GM12878 (cell line): ENCODE data around the gene S100A11. TPM values are rescaled to one million over a fixed set of nuclear protein-coding genes. Genes with fewer than 3 reads are reported as not detected.

Experiments used
- ATAC-seq: fragments of 200-7000 bp; cut with Tn5 transposase; 3 replicates; pipeline ENCODE4 v1.9.1; 2020; ENCODE audit warnings: mild to moderate bottlenecking, moderate library complexity
- BruUV-seq: library from RNA; stranded (reverse); fragments of 400-500 nt; replicated peaks from 2 replicates; lab custom pipeline; 2021; lab: Mats Ljungman, UMichigan
- CTCF ChIA-PET: fragments of 300-600 bp; sonication (Branson Sonifier 250); formaldehyde crosslinking; extraction: SDS; loops from one replicate; lab custom pipeline; 2021; ENCODE audit warnings: inconsistent platforms; lab: Yijun Ruan, JAX
- POLR2A ChIA-PET: fragments of 350-600 bp; formaldehyde crosslinking; extraction: SDS; loops from one replicate; lab custom pipeline; 2021; ENCODE audit warnings: inconsistent platforms; lab: Charles Lee
- RAD21 ChIA-PET: fragments of 300-600 bp; sonication (Branson Sonifier 250); formaldehyde crosslinking; loops from one replicate; lab custom pipeline; 2023; ENCODE audit warnings: antibody characterized with exemption; ENCODE audit not compliant: unreplicated experiment; lab: Charles Lee
- SMC1A ChIA-PET: fragments of 300-600 bp; sonication (Branson Sonifier 250); formaldehyde crosslinking; loops from one replicate; lab custom pipeline; 2023; ENCODE audit not compliant: unreplicated experiment, uncharacterized antibody; lab: Charles Lee
- DNase-seq: peaks from one replicate; pipeline ENCODE4 v3.0.0-alpha.2; 2011; ENCODE audit warnings: low read depth, low spot score
- FAIRE-seq: peaks from 3 replicates; lab custom pipeline; 2011; peaks lifted over from hg19 to GRCh38; lab: Jason Lieb, UNC
- H2AFZ ChIP-seq: 2 replicates; pipeline ENCODE4 v1.6.0; 2011; ENCODE audit warnings: low read depth, low read length, control low read depth; ENCODE audit not compliant: control insufficient read depth
- H3K27ac ChIP-seq: 2 replicates; pipeline ENCODE4 v1.5.1; 2011; ENCODE audit warnings: control low read depth; ENCODE audit not compliant: control insufficient read depth, insufficient read depth
- H3K27me3 ChIP-seq, 2 experiments: replicated peaks in 1 of 2; 2 replicates each; pipeline versions ENCODE4 v1.6.0 to v1.6.1; 2011; ENCODE audit warnings: low read length in 1 of 2; ENCODE audit not compliant: control insufficient read depth in 2 of 2, insufficient read depth in 2 of 2
- H3K36me3 ChIP-seq, 2 experiments: 2 replicates each; pipeline ENCODE4 v1.5.1; 2011; ENCODE audit warnings: low read length in 1 of 2; ENCODE audit not compliant: control insufficient read depth in 2 of 2, insufficient read depth in 2 of 2
- H3K4me1 ChIP-seq: 2 replicates; pipeline ENCODE4 v1.6.1; 2011; ENCODE audit warnings: mild to moderate bottlenecking, low read length, moderate library complexity, mixed read lengths; ENCODE audit not compliant: control insufficient read depth, insufficient read depth
- H3K4me2 ChIP-seq: 2 replicates; pipeline ENCODE4 v1.6.0; 2011; ENCODE audit warnings: control low read depth; ENCODE audit not compliant: control insufficient read depth, insufficient read depth
- H3K4me3 ChIP-seq: fragments of 200-600 bp; sonication (generic); 2 replicates; pipeline ENCODE4 v1.5.1; 2016
- H3K79me2 ChIP-seq: 2 replicates; pipeline ENCODE4 v1.6.0; 2011; ENCODE audit warnings: low read length; ENCODE audit not compliant: control insufficient read depth, insufficient read depth
- H3K9ac ChIP-seq: 2 replicates; pipeline ENCODE4 v1.8.0; 2011; ENCODE audit warnings: low read length, control low read depth, mixed read lengths; ENCODE audit not compliant: control insufficient read depth, insufficient read depth
- H3K9me3 ChIP-seq: replicated peaks from 3 replicates; pipeline ENCODE4 v1.5.1; 2011; ENCODE audit warnings: mild to moderate bottlenecking, low read length; ENCODE audit not compliant: control insufficient read depth, insufficient read depth
- H4K20me1 ChIP-seq: 2 replicates; pipeline ENCODE4 v1.6.0; 2011; ENCODE audit not compliant: control insufficient read depth, insufficient read depth
- ATF7 ChIP-seq: fragments of 450-650 bp; IDR thresholded peaks from 2 replicates; pipeline ENCODE4 v1.6.1; 2016; ENCODE audit warnings: low read depth, mild to moderate bottlenecking
- CREM ChIP-seq: IDR thresholded peaks from 2 replicates; pipeline ENCODE4 v1.6.1; 2014; ENCODE audit warnings: antibody characterized with exemption, low read depth
- EED ChIP-seq: sonication (generic); IDR thresholded peaks from 2 replicates; pipeline ENCODE4 v1.6.1; 2016; ENCODE audit warnings: antibody characterized with exemption, low read depth
- FOS ChIP-seq: IDR thresholded peaks from 3 replicates; pipeline ENCODE4 v1.6.1; 2011; ENCODE audit warnings: borderline replicate concordance; ENCODE audit not compliant: insufficient read length; ENCODE audit errors: extremely low read depth
- IKZF1 ChIP-seq: fragments of 450-650 bp; conservative IDR thresholded peaks from 2 replicates; pipeline ENCODE4 v1.6.1; 2017; ENCODE audit warnings: antibody characterized with exemption, mild to moderate bottlenecking
- JUNB ChIP-seq: IDR thresholded peaks from 2 replicates; pipeline ENCODE4 v1.6.1; 2016; ENCODE audit warnings: antibody characterized with exemption, mild to moderate bottlenecking
- JUND ChIP-seq: IDR thresholded peaks from 2 replicates; pipeline ENCODE4 v1.6.1; 2012; ENCODE audit warnings: low read depth, mild to moderate bottlenecking, low read length, improper control_type of control experiment, moderate library complexity
- POU2F2 ChIP-seq: IDR thresholded peaks from 3 replicates; pipeline ENCODE4 v1.6.1; 2011; ENCODE audit warnings: low read depth, mild to moderate bottlenecking, low read length, borderline replicate concordance
- SREBF2 ChIP-seq: IDR thresholded peaks from 2 replicates; pipeline ENCODE4 v1.6.1; 2012; ENCODE audit warnings: mild to moderate bottlenecking, low read length
- TAF1 ChIP-seq: IDR thresholded peaks from 2 replicates; pipeline ENCODE4 v1.6.1; 2011; ENCODE audit warnings: mild to moderate bottlenecking, low read depth, low read length, borderline replicate concordance
- ZNF622 ChIP-seq: fragments of 450-650 bp; IDR thresholded peaks from 2 replicates; pipeline ENCODE4 v1.6.1; 2017; ENCODE audit warnings: mild to moderate bottlenecking, inconsistent platforms
- WGBS: methylation state at CpG from one replicate; pipeline ENCODE4 v1.1.6; 2016; ENCODE audit warnings: low lambda C conversion rate; ENCODE audit not compliant: insufficient replicate concordance, insufficient coverage; ENCODE audit errors: missing lambda C conversion rate; 5-methylcytosine and 5-hydroxymethylcytosine counted together
- in situ Hi-C: fragments of 300-500 bp; cut with MboI; formaldehyde crosslinking; loops from 9 replicates; pipeline ENCODE4 v1.14.3; 2018; ENCODE audit warnings: mixed read lengths
- intact Hi-C: fragments of 100-400 bp; cut with micrococcal nuclease; formaldehyde crosslinking; loops from one replicate; pipeline ENCODE4 v1.14.2; 2022; ENCODE audit not compliant: unreplicated experiment
- polyA plus RNA-seq, 11 experiments: library from polyadenylated mRNA; depleted of rRNA in 4 of 11; unstranded in 6 of 11; stranded (reverse) in 5 of 11; fragments of >200 nt; fragmentation: Nextera tagmentation in 4 of 11; fragmentation: Illumina TruSeq in 1 of 11; extraction: Ambion mirVana in 4 of 11; extraction: Trizol in 1 of 11; gene quantifications; 1 replicate in 1 of 11; 2 replicates in 10 of 11; pipeline versions ENCODE4 v1.2.1 to v1.2.3, GENCODE V29; 2011 to 2016; ENCODE audit warnings: inconsistent platforms in 2 of 11, missing spikeins in 2 of 11, low read depth in 1 of 11
- total RNA-seq, 4 experiments: library from RNA; depleted of rRNA in 3 of 4; stranded (reverse); fragments of >200 nt in 3 of 4; fragmentation: Illumina TruSeq in 1 of 4; extraction: Trizol in 1 of 4; gene quantifications; 2 replicates each; pipeline versions ENCODE4 v1.2.1 to v1.2.3, GENCODE V29; 2013 to 2021
- TF ChIP-seq, protein P1 (sequence below): fragments of 450-650 bp; IDR thresholded peaks from 2 replicates; pipeline ENCODE4 v1.6.1; 2017; ENCODE audit warnings: low read depth, mild to moderate bottlenecking, moderate library complexity
- TF ChIP-seq, protein P2 (sequence below): fragments of 450-650 bp; IDR thresholded peaks from 2 replicates; pipeline ENCODE4 v1.6.1; 2016; ENCODE audit warnings: mild to moderate bottlenecking
- TF ChIP-seq, protein P3 (sequence below): fragments of 450-650 bp; IDR thresholded peaks from 2 replicates; pipeline ENCODE4 v1.6.1; 2017; ENCODE audit warnings: mild to moderate bottlenecking, moderate library complexity
- TF ChIP-seq, protein P4 (sequence below): fragments of 450-650 bp; IDR thresholded peaks from 2 replicates; pipeline ENCODE4 v1.6.1; 2017; ENCODE audit warnings: antibody characterized with exemption, mild to moderate bottlenecking, moderate library complexity

The S100A11 gene
- total and polyA plus RNA-seq, 10 of the 15 experiments (the other 5 are each of a cell fraction or from before 2014, with no cell fraction given) = 9.0 to 134 (median 62.7) TPM

DNA sequence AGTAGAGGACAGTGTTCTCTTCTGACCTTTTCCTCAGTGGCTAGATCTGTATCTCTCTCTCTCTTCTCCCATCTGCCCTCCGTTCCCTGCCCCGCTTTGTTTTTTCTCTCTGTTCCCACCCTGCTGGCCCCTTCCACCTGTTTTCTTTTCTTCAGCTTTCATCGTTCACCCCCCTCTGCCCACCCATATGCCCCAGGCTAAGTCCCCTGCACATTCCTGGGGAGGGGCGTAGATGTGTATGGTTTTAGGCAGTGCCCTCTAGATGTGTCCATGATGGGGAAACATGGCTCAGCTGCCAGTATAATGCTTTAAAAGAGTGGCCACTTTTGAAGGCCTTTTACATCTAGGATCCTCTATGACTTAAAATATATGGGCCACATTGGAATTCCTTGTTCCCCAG lies 13.6 kb downstream of the S100A11 start:
- ChIA-PET POLR2A (no interaction called here), RAD21 (no interaction called here), SMC1A (no interaction called here), CTCF (interaction anchor here (0.7 kb wide), 1 partner anchor 18 kb away, joined by 3 read pairs; no protein-coding TSS in a partner anchor)
- intact Hi-C loops = no loop called here
- H3K4me1 ChIP-seq = no peaks in the 10 kb centered on the region
- no peaks in the 10 kb centered on the region for H4K20me1 ChIP-seq
- no peaks in the 10 kb centered on the region for H3K36me3 ChIP-seq
- no TSS peak for BruUV-seq
- H3K9ac ChIP-seq = no peak overlapping the region
- TF ChIP-seq SREBF2 (no peak), POU2F2 (no peak), JUND (no peak), IKZF1 (no peak), FOS (no peak), TAF1 (no peak), EED (no peak), CREM (no peak), ATF7 (no peak), ZNF622 (no peak), JUNB (no peak)
- TF ChIP-seq, protein P1, sequence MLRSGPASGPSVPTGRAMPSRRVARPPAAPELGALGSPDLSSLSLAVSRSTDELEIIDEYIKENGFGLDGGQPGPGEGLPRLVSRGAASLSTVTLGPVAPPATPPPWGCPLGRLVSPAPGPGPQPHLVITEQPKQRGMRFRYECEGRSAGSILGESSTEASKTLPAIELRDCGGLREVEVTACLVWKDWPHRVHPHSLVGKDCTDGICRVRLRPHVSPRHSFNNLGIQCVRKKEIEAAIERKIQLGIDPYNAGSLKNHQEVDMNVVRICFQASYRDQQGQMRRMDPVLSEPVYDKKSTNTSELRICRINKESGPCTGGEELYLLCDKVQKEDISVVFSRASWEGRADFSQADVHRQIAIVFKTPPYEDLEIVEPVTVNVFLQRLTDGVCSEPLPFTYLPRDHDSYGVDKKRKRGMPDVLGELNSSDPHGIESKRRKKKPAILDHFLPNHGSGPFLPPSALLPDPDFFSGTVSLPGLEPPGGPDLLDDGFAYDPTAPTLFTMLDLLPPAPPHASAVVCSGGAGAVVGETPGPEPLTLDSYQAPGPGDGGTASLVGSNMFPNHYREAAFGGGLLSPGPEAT = no peak
- TF ChIP-seq, protein P2, sequence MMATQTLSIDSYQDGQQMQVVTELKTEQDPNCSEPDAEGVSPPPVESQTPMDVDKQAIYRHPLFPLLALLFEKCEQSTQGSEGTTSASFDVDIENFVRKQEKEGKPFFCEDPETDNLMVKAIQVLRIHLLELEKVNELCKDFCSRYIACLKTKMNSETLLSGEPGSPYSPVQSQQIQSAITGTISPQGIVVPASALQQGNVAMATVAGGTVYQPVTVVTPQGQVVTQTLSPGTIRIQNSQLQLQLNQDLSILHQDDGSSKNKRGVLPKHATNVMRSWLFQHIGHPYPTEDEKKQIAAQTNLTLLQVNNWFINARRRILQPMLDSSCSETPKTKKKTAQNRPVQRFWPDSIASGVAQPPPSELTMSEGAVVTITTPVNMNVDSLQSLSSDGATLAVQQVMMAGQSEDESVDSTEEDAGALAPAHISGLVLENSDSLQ = no peak
- TF ChIP-seq, protein P3, sequence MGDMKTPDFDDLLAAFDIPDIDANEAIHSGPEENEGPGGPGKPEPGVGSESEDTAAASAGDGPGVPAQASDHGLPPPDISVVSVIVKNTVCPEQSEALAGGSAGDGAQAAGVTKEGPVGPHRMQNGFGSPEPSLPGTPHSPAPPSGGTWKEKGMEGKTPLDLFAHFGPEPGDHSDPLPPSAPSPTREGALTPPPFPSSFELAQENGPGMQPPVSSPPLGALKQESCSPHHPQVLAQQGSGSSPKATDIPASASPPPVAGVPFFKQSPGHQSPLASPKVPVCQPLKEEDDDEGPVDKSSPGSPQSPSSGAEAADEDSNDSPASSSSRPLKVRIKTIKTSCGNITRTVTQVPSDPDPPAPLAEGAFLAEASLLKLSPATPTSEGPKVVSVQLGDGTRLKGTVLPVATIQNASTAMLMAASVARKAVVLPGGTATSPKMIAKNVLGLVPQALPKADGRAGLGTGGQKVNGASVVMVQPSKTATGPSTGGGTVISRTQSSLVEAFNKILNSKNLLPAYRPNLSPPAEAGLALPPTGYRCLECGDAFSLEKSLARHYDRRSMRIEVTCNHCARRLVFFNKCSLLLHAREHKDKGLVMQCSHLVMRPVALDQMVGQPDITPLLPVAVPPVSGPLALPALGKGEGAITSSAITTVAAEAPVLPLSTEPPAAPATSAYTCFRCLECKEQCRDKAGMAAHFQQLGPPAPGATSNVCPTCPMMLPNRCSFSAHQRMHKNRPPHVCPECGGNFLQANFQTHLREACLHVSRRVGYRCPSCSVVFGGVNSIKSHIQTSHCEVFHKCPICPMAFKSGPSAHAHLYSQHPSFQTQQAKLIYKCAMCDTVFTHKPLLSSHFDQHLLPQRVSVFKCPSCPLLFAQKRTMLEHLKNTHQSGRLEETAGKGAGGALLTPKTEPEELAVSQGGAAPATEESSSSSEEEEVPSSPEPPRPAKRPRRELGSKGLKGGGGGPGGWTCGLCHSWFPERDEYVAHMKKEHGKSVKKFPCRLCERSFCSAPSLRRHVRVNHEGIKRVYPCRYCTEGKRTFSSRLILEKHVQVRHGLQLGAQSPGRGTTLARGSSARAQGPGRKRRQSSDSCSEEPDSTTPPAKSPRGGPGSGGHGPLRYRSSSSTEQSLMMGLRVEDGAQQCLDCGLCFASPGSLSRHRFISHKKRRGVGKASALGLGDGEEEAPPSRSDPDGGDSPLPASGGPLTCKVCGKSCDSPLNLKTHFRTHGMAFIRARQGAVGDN = no peak
- TF ChIP-seq, protein P4, sequence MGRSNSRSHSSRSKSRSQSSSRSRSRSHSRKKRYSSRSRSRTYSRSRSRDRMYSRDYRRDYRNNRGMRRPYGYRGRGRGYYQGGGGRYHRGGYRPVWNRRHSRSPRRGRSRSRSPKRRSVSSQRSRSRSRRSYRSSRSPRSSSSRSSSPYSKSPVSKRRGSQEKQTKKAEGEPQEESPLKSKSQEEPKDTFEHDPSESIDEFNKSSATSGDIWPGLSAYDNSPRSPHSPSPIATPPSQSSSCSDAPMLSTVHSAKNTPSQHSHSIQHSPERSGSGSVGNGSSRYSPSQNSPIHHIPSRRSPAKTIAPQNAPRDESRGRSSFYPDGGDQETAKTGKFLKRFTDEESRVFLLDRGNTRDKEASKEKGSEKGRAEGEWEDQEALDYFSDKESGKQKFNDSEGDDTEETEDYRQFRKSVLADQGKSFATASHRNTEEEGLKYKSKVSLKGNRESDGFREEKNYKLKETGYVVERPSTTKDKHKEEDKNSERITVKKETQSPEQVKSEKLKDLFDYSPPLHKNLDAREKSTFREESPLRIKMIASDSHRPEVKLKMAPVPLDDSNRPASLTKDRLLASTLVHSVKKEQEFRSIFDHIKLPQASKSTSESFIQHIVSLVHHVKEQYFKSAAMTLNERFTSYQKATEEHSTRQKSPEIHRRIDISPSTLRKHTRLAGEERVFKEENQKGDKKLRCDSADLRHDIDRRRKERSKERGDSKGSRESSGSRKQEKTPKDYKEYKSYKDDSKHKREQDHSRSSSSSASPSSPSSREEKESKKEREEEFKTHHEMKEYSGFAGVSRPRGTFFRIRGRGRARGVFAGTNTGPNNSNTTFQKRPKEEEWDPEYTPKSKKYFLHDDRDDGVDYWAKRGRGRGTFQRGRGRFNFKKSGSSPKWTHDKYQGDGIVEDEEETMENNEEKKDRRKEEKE = no peak
- H3K9me3 ChIP-seq = no peaks in the 10 kb centered on the region
- no peaks in the 10 kb centered on the region for H3K79me2 ChIP-seq
- H3K27me3 ChIP-seq = peaks cover 0 to 4% of the 10 kb centered on the region in 2 experiments
- no peak overlapping the region for H2AFZ ChIP-seq
- DNase-seq = no peak
- H3K4me3 ChIP-seq = no peak overlapping the region
- ATAC-seq = no peak
- H3K4me2 ChIP-seq = no peak overlapping the region
- WGBS = 64% methylated on average over 4 of the region's 4 CpGs
- no peak overlapping the region for H3K27ac ChIP-seq
- in situ Hi-C loops = no loop called here
- FAIRE-seq = no peak
